ENCODE data around the gene FHDC1.

The FHDC1 gene

DNA sequence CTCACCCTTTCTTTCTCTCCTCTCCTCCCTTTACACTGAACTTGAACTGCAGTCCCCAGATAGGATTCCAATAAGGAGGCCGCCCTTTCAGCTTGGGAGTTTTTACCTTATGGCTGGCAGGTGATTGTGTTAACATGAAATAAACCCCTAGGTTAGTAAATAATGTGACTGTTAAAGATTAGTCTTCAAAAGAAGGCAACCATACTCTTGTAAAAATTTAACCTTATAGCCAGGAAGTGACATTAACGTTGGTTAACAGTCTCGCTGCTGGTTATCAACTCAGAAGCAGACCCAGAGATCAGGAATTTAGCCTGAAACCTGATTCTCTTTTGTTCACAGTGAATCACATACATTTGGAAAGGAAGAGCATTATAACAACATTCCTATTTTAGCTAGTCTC, 15.2 kb downstream of the FHDC1 start:
- H3K79me2 ChIP-seq (ENCODE audit: low read length), result no peaks in the 10 kb centered on the region
- H4K20me1 ChIP-seq (ENCODE audit: insufficient read depth, low read length), result no peaks in the 10 kb centered on the region
- no peaks in the 10 kb centered on the region for H3K36me3 ChIP-seq (replicated peaks; ENCODE audit: low read depth, low read length)
- no peak overlapping the region for H3K4me3 ChIP-seq (ENCODE audit: low read length)
- peaks cover 12% of the 10 kb centered on the region for H3K4me1 ChIP-seq (ENCODE audit: low read length)
- no peak overlapping the region for H2AFZ ChIP-seq (ENCODE audit: low read depth, low read length)
- H3K27ac ChIP-seq (ENCODE audit: low read length), result no peak overlapping the region
- H3K9ac ChIP-seq (ENCODE audit: low read length), result no peak overlapping the region
- peaks cover 29% of the 10 kb centered on the region for H3K27me3 ChIP-seq (ENCODE audit: low read depth, low read length)
- H3K4me2 ChIP-seq (ENCODE audit: low read length), result no peak overlapping the region
- no peaks in the 10 kb centered on the region for H3K9me3 ChIP-seq (ENCODE audit: insufficient read depth, low read length)
- TF ChIP-seq EZH2phosphoT487 (IDR thresholded peaks at IDR 0.05; ENCODE audit: low read depth), result no peak
- TF ChIP-seq, protein P1, sequence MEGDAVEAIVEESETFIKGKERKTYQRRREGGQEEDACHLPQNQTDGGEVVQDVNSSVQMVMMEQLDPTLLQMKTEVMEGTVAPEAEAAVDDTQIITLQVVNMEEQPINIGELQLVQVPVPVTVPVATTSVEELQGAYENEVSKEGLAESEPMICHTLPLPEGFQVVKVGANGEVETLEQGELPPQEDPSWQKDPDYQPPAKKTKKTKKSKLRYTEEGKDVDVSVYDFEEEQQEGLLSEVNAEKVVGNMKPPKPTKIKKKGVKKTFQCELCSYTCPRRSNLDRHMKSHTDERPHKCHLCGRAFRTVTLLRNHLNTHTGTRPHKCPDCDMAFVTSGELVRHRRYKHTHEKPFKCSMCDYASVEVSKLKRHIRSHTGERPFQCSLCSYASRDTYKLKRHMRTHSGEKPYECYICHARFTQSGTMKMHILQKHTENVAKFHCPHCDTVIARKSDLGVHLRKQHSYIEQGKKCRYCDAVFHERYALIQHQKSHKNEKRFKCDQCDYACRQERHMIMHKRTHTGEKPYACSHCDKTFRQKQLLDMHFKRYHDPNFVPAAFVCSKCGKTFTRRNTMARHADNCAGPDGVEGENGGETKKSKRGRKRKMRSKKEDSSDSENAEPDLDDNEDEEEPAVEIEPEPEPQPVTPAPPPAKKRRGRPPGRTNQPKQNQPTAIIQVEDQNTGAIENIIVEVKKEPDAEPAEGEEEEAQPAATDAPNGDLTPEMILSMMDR (IDR thresholded peaks at IDR 0.05; ENCODE audit: low read depth, low read length), result no peak

DNA sequence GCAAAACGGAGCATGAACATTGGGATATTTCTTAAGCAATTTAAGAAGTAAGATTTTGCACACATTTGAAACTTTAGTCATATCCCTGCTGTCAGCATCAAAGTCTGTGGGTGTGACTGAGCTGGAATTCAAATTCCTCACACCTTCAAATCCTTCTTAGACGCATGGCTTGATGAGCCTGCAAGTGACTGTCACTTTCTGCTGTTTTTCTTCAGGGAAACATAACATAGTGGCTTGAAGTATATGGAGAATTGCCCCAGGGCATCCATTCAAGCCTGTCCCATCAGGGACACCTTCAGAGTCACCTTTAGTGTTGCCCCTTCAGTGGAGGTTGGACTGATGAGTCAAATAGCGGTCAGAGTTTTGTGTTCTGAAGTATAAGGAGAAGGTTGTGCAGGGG, 17.4 kb downstream of the FHDC1 start:
- H2AFZ ChIP-seq (ENCODE audit: low read depth, low read length), result no peak overlapping the region
- no peak overlapping the region for H3K4me3 ChIP-seq (ENCODE audit: low read length)
- H3K36me3 ChIP-seq (replicated peaks; ENCODE audit: low read depth, low read length), result no peaks in the 10 kb centered on the region
- no peaks in the 10 kb centered on the region for H4K20me1 ChIP-seq (ENCODE audit: insufficient read depth, low read length)
- H3K27me3 ChIP-seq (ENCODE audit: low read depth, low read length), result peaks cover 20% of the 10 kb centered on the region
- H3K9ac ChIP-seq (ENCODE audit: low read length), result no peak overlapping the region
- no peaks in the 10 kb centered on the region for H3K79me2 ChIP-seq (ENCODE audit: low read length)
- H3K4me2 ChIP-seq (ENCODE audit: low read length), result no peak overlapping the region
- H3K4me1 ChIP-seq (ENCODE audit: low read length), result peaks cover 12% of the 10 kb centered on the region
- no peaks in the 10 kb centered on the region for H3K9me3 ChIP-seq (ENCODE audit: insufficient read depth, low read length)
- H3K27ac ChIP-seq (ENCODE audit: low read length), result no peak overlapping the region
- TF ChIP-seq, protein P1 (IDR thresholded peaks at IDR 0.05; ENCODE audit: low read depth, low read length), result no peak

DNA sequence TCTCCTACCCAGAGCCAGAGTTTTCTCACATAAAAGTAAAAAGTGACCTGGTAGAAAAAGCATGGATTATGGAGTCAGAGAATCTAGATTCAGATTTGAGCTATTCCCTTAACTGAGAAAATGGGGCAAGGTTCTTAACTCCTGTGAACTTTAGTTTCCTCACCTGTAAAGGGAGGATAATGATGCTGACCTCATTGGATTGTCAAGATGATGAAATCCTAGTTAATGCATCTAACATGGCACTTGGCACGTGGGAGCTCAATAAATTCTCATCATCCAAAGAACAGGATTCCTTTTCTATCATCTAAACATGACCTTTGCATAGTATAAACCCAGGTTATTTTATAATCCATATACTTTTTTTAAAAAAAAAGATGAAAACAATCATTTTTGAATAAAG, 18.6 kb downstream of the FHDC1 start:
- Histone ChIP-seq H3K4me2 (ENCODE audit: low read length) (no peak overlapping the region), H4K20me1 (ENCODE audit: insufficient read depth, low read length) (no peaks in the 10 kb centered on the region), H3K9ac (ENCODE audit: low read length) (no peak overlapping the region), H3K4me1 (ENCODE audit: low read length) (peaks cover 16% of the 10 kb centered on the region), H2AFZ (ENCODE audit: low read depth, low read length) (no peak overlapping the region), H3K9me3 (ENCODE audit: insufficient read depth, low read length) (no peaks in the 10 kb centered on the region), H3K27ac (ENCODE audit: low read length) (no peak overlapping the region), H3K36me3 (replicated peaks; ENCODE audit: low read depth, low read length) (no peaks in the 10 kb centered on the region), H3K27me3 (ENCODE audit: low read depth, low read length) (peaks cover 16% of the 10 kb centered on the region), H3K79me2 (ENCODE audit: low read length) (no peaks in the 10 kb centered on the region), H3K4me3 (ENCODE audit: low read length) (no peak overlapping the region)
- TF ChIP-seq EZH2phosphoT487 (IDR thresholded peaks at IDR 0.05; ENCODE audit: low read depth), result no peak
- TF ChIP-seq, protein P1 (IDR thresholded peaks at IDR 0.05; ENCODE audit: low read depth, low read length), result no peak

DNA sequence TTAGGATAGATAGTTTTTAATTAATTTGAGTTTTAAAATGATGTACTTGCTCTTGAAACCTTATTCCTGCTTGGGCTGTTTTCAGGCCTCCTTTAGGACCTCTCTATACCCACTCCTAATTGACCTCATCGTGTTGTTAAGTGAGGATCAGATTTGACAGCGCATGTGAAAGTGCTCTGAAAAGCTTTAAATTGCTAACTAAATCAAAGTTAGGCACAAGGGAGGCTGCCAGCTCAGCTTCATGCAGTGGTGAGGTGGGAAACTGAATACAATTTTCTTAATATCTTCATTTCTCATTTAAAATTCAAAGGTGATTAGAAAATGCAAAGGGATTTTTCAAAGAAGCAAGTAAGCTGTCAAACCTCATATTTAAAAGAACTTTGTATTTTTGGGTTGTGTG, 20.0 kb downstream of the FHDC1 start:
- no peaks in the 10 kb centered on the region for H3K79me2 ChIP-seq (ENCODE audit: low read length)
- TF ChIP-seq, protein P1 (IDR thresholded peaks at IDR 0.05; ENCODE audit: low read depth, low read length), result no peak
- TF ChIP-seq EZH2phosphoT487 (IDR thresholded peaks at IDR 0.05; ENCODE audit: low read depth), result no peak

More for the DNA sequence above, 20.0 kb downstream of the FHDC1 start:
- H4K20me1 ChIP-seq (ENCODE audit: insufficient read depth, low read length), result no peaks in the 10 kb centered on the region
- no peak overlapping the region for H3K27ac ChIP-seq (ENCODE audit: low read length)
- H3K9ac ChIP-seq (ENCODE audit: low read length), result no peak overlapping the region
- H3K9me3 ChIP-seq (ENCODE audit: insufficient read depth, low read length), result no peaks in the 10 kb centered on the region
- no peaks in the 10 kb centered on the region for H3K36me3 ChIP-seq (replicated peaks; ENCODE audit: low read depth, low read length)
- H3K4me1 ChIP-seq (ENCODE audit: low read length), result peaks cover 5% of the 10 kb centered on the region; the same call in 1 of the 2 replicates
- no peak overlapping the region for H3K4me3 ChIP-seq (ENCODE audit: low read length)
- H2AFZ ChIP-seq (ENCODE audit: low read depth, low read length), result no peak overlapping the region
- no peak overlapping the region for H3K4me2 ChIP-seq (ENCODE audit: low read length)
- 0 out of 2 replicates have a peak, but pooled peaks cover 4% of the 10 kb centered on the region for H3K27me3 ChIP-seq (ENCODE audit: low read depth, low read length)
